ENCODE measurements around the gene VSTM4.

GRCh38 chr10:49083261-49083660 lies 32.1 kb downstream of the VSTM4 start:
- TF ChIP-seq CTCF (IDR thresholded peaks at IDR 0.05): no peak
- TF ChIP-seq POLR2A (IDR thresholded peaks at IDR 0.05): no peak

All from ovary (tissue), 3 donors.